ENCODE results near the gene ELOVL3. TPM values are rescaled to one million over a fixed set of nuclear protein-coding genes. Genes with fewer than 3 reads are reported as not detected.

Gene ELOVL3
- total RNA-seq, 2 donors from 2014 or later = not detected

- peaks cover 20% of the 10 kb centered on the region for H3K4me1 Mint-ChIP-seq
- H3K27ac Mint-ChIP-seq = no peak overlapping the region
- no peaks in the 10 kb centered on the region for H3K9me3 ChIP-seq (ENCODE audit: control insufficient read depth, low read length, poor library complexity, severe bottlenecking)
- ATAC-seq (no peak), DNase-seq (no peak)
- H3K27me3 Mint-ChIP-seq = no peaks in the 10 kb centered on the region
- H3K4me3 Mint-ChIP-seq = no peak overlapping the region
- H3K36me3 Mint-ChIP-seq (ENCODE audit: low read depth) = no peaks in the 10 kb centered on the region
Measured at GRCh38 chr10:102274062-102274461, 48.0 kb downstream of the ELOVL3 start.

- no peak overlapping the region for H3K4me3 Mint-ChIP-seq
- no peaks in the 10 kb centered on the region for H3K9me3 ChIP-seq (ENCODE audit: control insufficient read depth, low read length, poor library complexity, severe bottlenecking)
- no peaks in the 10 kb centered on the region for H3K36me3 Mint-ChIP-seq (ENCODE audit: low read depth)
- DNase-seq (no peak), ATAC-seq (no peak)
- H3K4me1 Mint-ChIP-seq = peaks cover 25% of the 10 kb centered on the region
- no peak overlapping the region for H3K27ac Mint-ChIP-seq
- no peaks in the 10 kb centered on the region for H3K27me3 Mint-ChIP-seq
Measured at GRCh38 chr10:102275343-102275742, 49.2 kb downstream of the ELOVL3 start.

GRCh38 chr10:102279104-102279503 lies 53.0 kb downstream of the ELOVL3 start:
- Mint-ChIP-seq H3K36me3 (ENCODE audit: low read depth) (no peaks in the 10 kb centered on the region), H3K27me3 (no peaks in the 10 kb centered on the region), H3K4me3 (no peak overlapping the region), H3K27ac (no peak overlapping the region), H3K4me1 (peaks cover 36% of the 10 kb centered on the region)
- ATAC-seq (no peak), DNase-seq (no peak)
- no peaks in the 10 kb centered on the region for H3K9me3 ChIP-seq (ENCODE audit: control insufficient read depth, low read length, poor library complexity, severe bottlenecking)

Other genes with a start within 250 kb of the ELOVL3 start
- gene ARMH3, start 170.1 kb upstream of the ELOVL3 start, total RNA-seq = 10 to 100 TPM; 25.6 to 27.2 TPM
- 10 to 100 TPM; 12.4 to 15.8 TPM for gene HPS6, start 160.9 kb upstream of the ELOVL3 start, total RNA-seq
- gene LDB1, start 105.9 kb upstream of the ELOVL3 start, total RNA-seq = 100 to 1,000 TPM; 104 to 112 TPM
- gene PPRC1, start 93.3 kb upstream of the ELOVL3 start, total RNA-seq = 10 to 100 TPM; 38.3 to 41.0 TPM
- 10 to 100 TPM; 46.1 to 48.0 TPM for gene NOLC1, start 73.9 kb upstream of the ELOVL3 start, total RNA-seq
- gene PITX3, start 15.2 kb downstream of the ELOVL3 start, total RNA-seq = not detected
- 10 to 100 TPM; 42.8 to 44.6 TPM for gene GBF1, start 19.2 kb downstream of the ELOVL3 start, total RNA-seq
- gene NFKB2, start 169.4 kb downstream of the ELOVL3 start, total RNA-seq = 100 to 1,000 TPM; 364 to 390 TPM
- 1 to 10 TPM; 2.9 to 5.1 TPM for gene PSD, start 192.5 kb downstream of the ELOVL3 start, total RNA-seq
- gene FBXL15, start 194.5 kb downstream of the ELOVL3 start, total RNA-seq = 10 to 100 TPM in 1 of 2 donors, 1 to 10 TPM in 1; 9.9 to 14.2 TPM
- 10 to 100 TPM; 27.4 to 30.7 TPM for gene CUEDC2, start 206.3 kb downstream of the ELOVL3 start, total RNA-seq
- gene C10orf95, start 225.2 kb downstream of the ELOVL3 start, total RNA-seq = under 1 TPM in 1 of 2 donors, not detected in 1; 0.50 TPM

Data from T-helper 17 cell (primary cell).